Activated naive CD4-positive, alpha-beta T cell treated with anti-CD3 and anti-CD28 coated beads, Interleukin-2, amount 50 U/mL, for 16 hours (primary cell): ENCODE measurements around the gene SEC24A.
"Not testable (repeated sequence)": the region's sequence is repeated elsewhere in the genome, so short reads cannot be mapped to it uniquely, and the experiment has no call there.

Source experiments
- DNase-seq: peaks from one replicate; pipeline ENCODE4 v3.0.0-alpha.2; 2020

Gene SEC24A

DNA sequence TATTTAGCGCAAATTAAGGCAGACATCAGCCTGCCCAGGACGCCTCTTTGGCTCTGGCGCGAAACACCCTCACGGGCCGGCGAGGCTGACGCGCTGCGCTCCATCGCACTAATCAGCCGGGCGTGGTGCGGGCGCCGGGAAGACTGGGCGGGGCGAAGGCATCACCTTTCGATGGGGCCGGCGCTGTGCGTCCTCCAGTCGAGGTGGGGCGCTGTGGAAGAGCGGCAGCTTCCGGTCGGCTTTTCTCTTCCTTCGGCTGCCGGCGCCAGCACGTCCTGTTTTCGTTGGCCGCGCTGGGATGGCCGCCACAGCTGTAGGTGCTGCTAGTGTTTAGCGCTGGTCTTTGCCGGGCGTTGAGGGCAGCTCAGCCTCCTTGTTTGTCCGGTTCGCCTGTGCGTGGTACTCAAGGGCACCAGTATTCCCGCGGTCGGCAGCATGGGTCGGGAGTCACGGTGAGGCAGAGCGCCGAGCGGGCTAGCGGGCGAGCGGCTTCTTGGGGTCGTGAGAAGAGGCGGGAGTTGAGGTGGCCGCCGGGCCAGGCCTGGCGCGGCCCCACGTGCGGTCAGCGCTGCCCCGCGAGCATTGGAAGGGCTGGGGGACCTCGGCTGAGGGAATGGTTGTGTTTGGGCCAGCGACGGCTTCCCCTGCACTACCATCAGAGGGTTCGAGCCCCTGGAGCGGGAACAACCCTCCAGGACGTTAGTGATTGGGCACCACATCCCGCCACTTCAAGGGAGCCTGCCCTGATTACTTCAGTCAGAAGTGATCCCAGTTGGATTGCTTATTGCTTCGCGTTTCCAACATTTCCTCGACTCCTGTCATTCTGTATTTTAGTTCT is 110.1 kb downstream of the SEC24A start, which contains the start of gene DDX46:
Gene DDX46 (plus strand): TSS at position 276 of the 838 bp plus-strand sequence. CDS start 160 bp downstream, at position 436.
- DNase-seq, result peak; percentile 96

DNA sequence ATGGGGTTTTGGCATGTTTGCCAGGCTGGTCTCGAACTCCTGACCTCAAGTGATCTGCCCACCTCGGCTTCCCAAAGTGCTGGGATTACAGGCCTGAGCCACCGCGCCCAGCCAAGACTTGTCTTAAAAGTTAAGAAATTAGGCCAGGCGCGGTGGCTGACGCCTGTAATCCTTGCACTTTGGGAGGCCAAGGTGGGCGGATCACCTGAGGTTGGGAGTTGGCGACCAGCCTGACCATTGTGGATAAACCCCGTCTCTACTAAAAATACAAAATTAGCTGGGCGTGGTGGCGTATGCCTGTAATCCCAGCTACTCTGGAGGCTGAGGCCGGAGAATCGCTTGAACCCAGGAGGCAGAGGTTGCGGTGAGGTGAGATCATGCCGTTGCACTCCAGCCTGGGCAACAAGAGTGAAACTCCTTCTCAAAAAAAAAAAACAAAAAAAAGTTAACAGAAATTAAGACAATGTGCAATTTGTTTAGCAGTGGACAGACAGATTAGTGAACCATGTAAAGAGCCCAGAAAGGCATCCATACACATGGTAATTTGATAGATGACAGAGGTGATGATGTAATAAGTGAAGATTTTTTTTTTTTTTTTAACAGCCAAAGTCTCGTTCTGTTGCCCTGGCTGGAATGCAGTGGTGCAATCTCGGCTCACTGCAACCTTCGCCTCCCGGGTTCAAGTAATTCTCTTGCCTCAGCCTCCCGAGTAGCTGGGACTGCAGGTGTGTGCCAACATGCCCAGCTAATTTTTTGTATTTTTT is 119.1 kb downstream of the SEC24A start:
- DNase-seq, result not testable (repeated sequence)

DNA sequence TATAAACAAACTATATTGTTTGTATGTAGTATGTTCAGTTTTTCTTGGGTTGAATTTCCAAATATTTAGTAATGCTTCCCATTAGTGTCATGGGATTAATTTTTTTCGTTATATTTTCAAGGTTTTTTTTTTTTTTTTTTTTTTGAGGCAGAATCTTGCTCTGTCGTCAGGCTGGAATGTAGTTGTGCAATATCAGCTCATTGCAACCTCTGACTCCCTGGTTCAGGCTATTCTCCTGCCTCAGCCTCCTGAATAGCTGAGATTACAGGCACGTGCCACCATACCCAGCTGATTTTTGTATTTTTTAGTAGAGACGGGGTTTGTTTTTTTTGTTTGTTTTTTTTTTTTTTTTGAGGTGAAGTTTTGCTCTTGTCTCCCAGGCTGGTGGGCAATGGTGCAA is 120.6 kb downstream of the SEC24A start:
- DNase-seq, result no peak

DNA sequence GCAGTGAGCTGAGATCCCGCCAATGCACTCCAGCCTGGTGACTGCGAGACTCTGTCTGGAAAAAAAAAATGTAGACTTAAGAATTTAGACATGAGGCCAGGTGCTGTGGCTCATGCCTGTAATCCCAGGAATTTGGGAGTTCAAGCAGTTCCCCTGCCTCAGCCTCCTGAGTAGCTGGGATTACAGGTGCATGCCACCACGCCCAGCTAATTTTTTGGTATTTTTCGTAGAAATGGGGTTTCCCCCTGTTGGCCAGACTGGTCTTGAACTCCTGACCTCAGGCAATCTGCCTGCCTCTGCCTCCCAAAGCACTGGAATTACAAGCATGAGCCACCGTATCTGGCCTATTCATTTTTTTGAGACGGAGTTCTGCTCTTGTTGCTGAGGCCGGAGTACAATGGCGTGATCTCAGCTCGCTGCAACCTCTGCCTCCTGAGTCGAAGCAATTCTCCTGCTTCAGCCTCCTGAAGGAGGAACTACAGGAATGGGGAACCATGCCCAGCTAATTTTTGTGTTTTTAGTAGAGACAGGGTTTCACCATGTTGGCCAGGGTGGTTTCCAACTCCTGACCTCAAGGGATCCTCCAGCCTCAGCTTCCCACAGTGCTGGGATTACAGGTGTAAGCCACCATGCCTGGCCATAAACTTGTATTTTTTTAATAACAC is 124.0 kb downstream of the SEC24A start:
- no peak for DNase-seq

DNA sequence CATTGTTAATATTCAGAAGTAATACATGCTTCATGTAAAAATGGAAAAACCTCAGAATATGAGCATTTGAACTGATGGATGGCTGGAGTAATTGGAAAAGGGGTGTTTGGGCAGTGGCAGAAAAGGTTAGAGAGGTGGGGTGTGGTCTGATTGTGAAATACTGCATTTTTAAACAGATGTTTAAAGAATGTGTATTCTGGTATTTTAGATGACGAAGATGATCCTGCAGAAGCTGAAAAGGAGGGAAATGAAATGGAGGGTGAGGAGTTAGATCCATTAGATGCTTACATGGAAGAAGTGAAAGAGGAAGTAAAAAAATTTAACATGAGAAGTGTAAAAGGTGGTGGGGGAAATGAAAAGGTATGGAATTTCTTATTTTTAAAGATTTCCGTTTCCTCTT is 128.8 kb downstream of the SEC24A start:
- DNase-seq, result no peak
